NCI-H2171 (cell line): ENCODE results near the gene KRTAP10-9.
"Not testable (repeated sequence)": the region's sequence is repeated elsewhere in the genome, so short reads cannot be mapped to it uniquely, and the experiment has no call there.

ENCODE experiments used
- DNase-seq: peaks from one replicate; lab custom pipeline; 2025; lab: John Stamatoyannopoulos, UW

KRTAP10-9 gene

GRCh38 chr21:44626673-44627143 lies at the start of gene KRTAP10-9:
KRTAP10-9 (plus strand) TSS chr21:44627093; CDS start chr21:44627172, 79 bp downstream.
- DNase-seq, result no peak

GRCh38 chr21:44578371-44579055 lies 48.4 kb upstream of the KRTAP10-9 start:
- no peak for DNase-seq

- no peak for DNase-seq
Measured at GRCh38 chr21:44579056-44579832, 47.6 kb upstream of the KRTAP10-9 start.

- DNase-seq, result no peak
Measured at GRCh38 chr21:44579833-44580144, 47.1 kb upstream of the KRTAP10-9 start.

GRCh38 chr21:44580231-44580821 lies 46.6 kb upstream of the KRTAP10-9 start, which contains the start of gene KRTAP10-5:
KRTAP10-5 (minus strand) TSS chr21:44580604; CDS start chr21:44580578, 26 bp downstream.
- not testable (repeated sequence) for DNase-seq

- DNase-seq, result no peak
Measured at GRCh38 chr21:44581158-44581557, 45.7 kb upstream of the KRTAP10-9 start.

GRCh38 chr21:44582055-44582454 lies 44.8 kb upstream of the KRTAP10-9 start:
- DNase-seq, result no peak

- no peak for DNase-seq
Measured at GRCh38 chr21:44583089-44583799, 43.6 kb upstream of the KRTAP10-9 start.

- no peak for DNase-seq
Measured at GRCh38 chr21:44583800-44584147, 43.1 kb upstream of the KRTAP10-9 start.

GRCh38 chr21:44585892-44586291 lies 41.0 kb upstream of the KRTAP10-9 start:
- no peak for DNase-seq

GRCh38 chr21:44589094-44589493 lies 37.8 kb upstream of the KRTAP10-9 start:
- DNase-seq, result no peak

- DNase-seq, result no peak
Measured at GRCh38 chr21:44589586-44590305, 37.1 kb upstream of the KRTAP10-9 start.

GRCh38 chr21:44590311-44590721 lies 36.6 kb upstream of the KRTAP10-9 start:
- DNase-seq, result no peak

- not testable (repeated sequence) for DNase-seq
Measured at GRCh38 chr21:44590897-44591800, 35.7 kb upstream of the KRTAP10-9 start.

GRCh38 chr21:44591801-44592130 lies 35.1 kb upstream of the KRTAP10-9 start:
- not testable (repeated sequence) for DNase-seq

GRCh38 chr21:44592446-44593311 lies 34.2 kb upstream of the KRTAP10-9 start, which contains the start of gene KRTAP10-6:
KRTAP10-6 (minus strand) TSS chr21:44592505; CDS start chr21:44592484, 21 bp downstream.
- no peak for DNase-seq

GRCh38 chr21:44593598-44594405 lies 33.1 kb upstream of the KRTAP10-9 start:
- no peak for DNase-seq

- DNase-seq, result no peak
Measured at GRCh38 chr21:44594406-44594916, 32.4 kb upstream of the KRTAP10-9 start.
